ENCODE data around the gene RESF1.

The RESF1 gene

DNA sequence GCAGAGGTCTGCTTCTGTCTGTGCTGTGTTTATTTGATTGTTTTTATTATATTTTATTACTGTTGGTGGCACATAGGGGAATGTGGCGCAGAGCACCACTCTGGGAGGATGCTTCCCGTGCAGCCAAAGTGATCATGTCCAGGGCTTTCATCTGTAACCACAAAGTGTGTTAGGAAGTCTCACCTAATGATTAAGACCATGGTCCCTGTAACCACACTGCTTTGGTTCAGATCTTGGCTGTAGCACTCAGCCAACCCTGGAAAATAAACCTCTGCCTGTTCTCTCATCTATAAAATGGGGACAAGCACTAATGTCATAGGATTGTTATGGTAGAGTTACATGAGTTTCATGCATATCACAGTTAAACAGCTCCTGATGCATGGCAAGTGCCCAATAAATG is 1.9 kb downstream of the RESF1 start:
- H3K4me3 ChIP-seq (ENCODE audit: low read length): no peak overlapping the region; the same call in none of the 2 replicates
- TF ChIP-seq, protein P1, sequence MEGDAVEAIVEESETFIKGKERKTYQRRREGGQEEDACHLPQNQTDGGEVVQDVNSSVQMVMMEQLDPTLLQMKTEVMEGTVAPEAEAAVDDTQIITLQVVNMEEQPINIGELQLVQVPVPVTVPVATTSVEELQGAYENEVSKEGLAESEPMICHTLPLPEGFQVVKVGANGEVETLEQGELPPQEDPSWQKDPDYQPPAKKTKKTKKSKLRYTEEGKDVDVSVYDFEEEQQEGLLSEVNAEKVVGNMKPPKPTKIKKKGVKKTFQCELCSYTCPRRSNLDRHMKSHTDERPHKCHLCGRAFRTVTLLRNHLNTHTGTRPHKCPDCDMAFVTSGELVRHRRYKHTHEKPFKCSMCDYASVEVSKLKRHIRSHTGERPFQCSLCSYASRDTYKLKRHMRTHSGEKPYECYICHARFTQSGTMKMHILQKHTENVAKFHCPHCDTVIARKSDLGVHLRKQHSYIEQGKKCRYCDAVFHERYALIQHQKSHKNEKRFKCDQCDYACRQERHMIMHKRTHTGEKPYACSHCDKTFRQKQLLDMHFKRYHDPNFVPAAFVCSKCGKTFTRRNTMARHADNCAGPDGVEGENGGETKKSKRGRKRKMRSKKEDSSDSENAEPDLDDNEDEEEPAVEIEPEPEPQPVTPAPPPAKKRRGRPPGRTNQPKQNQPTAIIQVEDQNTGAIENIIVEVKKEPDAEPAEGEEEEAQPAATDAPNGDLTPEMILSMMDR (conservative IDR thresholded peaks at IDR 0.05; ENCODE audit: low read length): no peak
- no peak for DNase-seq (ENCODE audit: low read depth)

DNA sequence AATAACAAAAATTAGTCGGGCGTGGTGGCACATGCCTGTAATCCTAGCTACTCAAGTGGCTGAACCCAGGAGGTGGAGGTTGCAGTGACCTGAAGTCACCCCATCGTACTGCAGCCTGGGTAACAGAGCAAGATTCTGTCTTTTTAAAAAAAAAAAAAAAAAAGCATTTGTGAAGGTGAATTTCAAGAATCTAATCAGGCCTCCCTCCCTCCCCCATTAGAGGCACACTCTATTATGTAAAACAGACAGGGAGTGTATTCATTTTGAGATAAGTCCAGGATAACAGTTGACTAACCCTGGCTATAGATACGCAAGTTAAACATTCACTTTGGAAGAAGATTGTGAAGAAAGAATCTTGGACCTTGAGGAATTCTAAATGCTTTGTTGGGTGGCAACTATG is 2.9 kb downstream of the RESF1 start:
- TF ChIP-seq, protein P1 (conservative IDR thresholded peaks at IDR 0.05; ENCODE audit: low read length): no peak
- no peak overlapping the region for H3K4me3 ChIP-seq (ENCODE audit: low read length)
- no peak for DNase-seq (ENCODE audit: low read depth)

DNA sequence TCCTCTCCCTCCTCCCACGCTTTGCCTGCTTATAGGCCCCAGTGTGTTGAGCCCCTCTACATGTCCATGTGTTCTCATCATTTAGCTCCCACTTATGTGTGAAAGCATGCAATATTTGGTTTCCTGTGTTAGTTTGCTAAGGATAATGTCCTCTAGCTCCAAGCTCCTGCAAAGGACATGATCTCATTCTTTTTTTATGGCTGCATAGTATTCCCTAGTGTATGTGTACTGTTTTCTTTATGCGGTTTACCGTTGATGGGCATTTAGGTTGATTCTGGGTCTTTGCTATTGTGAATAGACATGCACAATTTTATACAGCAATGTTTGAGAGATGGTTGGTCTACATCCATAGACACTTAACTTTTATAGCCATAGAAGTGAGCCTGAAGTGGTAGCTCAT is 5.1 kb downstream of the RESF1 start:
- H3K4me3 ChIP-seq (ENCODE audit: low read length): no peak overlapping the region
- no peak for DNase-seq (ENCODE audit: low read depth)
- TF ChIP-seq, protein P1 (conservative IDR thresholded peaks at IDR 0.05; ENCODE audit: low read length): no peak

DNA sequence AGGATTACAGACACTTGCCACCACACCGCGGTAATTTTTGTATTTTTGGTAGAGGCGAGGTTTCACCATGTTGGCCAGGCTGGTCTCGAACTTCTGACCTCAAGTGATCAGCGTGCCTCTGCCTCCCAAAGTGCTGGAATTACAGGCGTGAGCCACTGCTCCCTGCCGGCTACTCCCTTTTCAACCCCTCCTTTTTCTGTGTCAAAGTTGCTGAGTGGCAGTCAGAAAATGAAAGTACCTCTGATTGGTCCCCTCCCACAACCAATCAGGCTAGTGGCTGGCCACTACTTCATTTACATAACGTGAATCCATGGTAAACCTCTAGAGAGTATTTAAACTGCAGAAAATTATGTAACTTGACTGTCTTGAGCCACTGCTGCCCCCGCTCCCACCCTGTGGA is 5.9 kb downstream of the RESF1 start:
- H3K4me3 ChIP-seq (ENCODE audit: low read length): no peak overlapping the region
- no peak for DNase-seq (ENCODE audit: low read depth)
- TF ChIP-seq, protein P1 (conservative IDR thresholded peaks at IDR 0.05; ENCODE audit: low read length): no peak

DNA sequence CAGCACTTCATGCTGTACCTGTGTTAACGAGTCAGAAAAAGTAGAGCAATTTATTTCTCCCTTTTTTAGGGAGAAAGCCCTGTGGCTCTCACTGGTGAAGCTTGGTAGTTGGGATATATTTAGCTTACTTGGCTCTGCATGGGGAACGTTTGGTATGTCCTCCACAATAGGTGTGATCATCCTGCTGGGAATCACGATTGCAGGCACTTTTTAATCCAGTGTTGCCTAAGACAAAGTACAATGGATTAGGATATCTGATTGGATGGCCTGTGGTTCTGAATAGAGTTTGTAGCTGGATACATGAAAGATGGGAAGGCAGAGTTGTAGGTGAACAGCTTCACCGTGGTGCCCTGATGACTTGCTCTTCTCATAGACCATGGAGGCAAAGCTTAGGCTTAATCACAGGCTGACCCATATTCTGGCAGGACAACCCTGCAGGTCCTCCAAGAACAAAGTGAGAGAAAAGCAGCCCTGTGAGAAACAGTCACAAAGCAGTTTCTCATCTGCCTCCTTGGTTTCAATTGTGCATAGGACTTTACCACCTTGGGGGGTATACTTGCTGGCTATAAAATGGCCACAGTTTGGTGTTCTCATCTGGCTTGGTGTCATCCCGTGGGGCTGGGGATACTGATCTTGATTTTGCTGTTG is 7.5 kb downstream of the RESF1 start:
- H3K4me3 ChIP-seq (ENCODE audit: low read length): no peak overlapping the region
- DNase-seq (ENCODE audit: low read depth): peak; percentile 1
- TF ChIP-seq, protein P1 (conservative IDR thresholded peaks at IDR 0.05; ENCODE audit: low read length): no peak

DNA sequence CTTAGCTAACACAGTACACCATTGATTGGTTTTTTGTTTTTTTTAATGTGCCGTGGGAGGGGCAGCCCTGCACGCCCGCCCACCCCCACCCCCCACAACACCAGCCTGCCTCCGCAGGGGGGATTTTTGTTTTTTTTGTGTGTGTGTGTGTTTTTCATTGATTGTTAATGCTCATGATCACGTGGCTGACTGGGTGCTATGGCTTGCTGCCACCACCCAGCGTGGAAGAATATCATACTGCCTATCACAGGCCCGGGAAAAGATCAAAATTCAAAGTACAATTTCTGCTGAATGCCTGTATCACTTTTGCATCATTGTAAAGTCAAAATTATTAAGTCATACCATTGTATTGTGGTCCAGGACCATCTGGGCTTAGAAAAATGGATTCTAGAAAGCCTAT is 8.3 kb downstream of the RESF1 start:
- H3K4me3 ChIP-seq (ENCODE audit: low read length): no peak overlapping the region
- TF ChIP-seq, protein P1 (conservative IDR thresholded peaks at IDR 0.05; ENCODE audit: low read length): no peak
- DNase-seq (ENCODE audit: low read depth): no peak

DNA sequence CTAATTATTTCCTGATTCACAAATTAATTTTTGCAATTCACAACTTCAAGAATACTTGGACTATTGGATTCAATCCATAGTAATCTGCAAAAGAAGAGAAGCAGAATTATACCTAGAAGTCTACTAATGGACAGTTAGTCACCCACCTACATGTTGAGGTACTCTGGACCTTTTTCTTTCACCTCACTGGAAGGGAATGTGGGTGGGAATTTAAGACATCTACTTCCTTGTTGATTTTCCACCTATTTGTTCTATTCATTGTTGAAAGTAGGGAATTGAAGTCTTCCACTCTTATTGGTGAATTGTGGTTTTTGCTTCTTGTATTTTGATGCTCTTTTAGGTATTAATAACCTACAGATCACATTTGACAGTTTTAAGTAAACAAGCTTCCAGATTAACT is 11.0 kb downstream of the RESF1 start:
- DNase-seq (ENCODE audit: low read depth): no peak
- H3K4me3 ChIP-seq (ENCODE audit: low read length): no peak overlapping the region
- TF ChIP-seq, protein P1 (conservative IDR thresholded peaks at IDR 0.05; ENCODE audit: low read length): no peak
